G401 (cell line): ENCODE data around the gene TIMP3. TPM values are rescaled to one million over a fixed set of nuclear protein-coding genes. Genes with fewer than 3 reads are reported as not detected.

Experiments used
- DNase-seq: peaks from one replicate; pipeline ENCODE4 v3.0.0-alpha.2; 2015; ENCODE audit warnings: low spot score
- in situ Hi-C: cut with HindIII; loops from 2 replicates; pipeline ENCODE4 v1.10.0; 2016; ENCODE audit warnings: low sequenced_read_pairs, mixed read lengths
- total RNA-seq: library from RNA; depleted of rRNA; stranded (reverse); fragments of >200 nt; shearing (Covaris generic); gene quantifications from 2 replicates; pipeline ENCODE4 v1.2.3, GENCODE V29; 2014

The TIMP3 gene
- total RNA-seq, 1 experiment from 2014 or later, result not detected

- no peak for DNase-seq
- in situ Hi-C loops, result no loop called here
These were observed 23.2 kb downstream of the TIMP3 start for GRCh38 chr22:32824531-32825312.

- in situ Hi-C loops, result no loop called here
- DNase-seq, result no peak
These were observed 25.0 kb downstream of the TIMP3 start for GRCh38 chr22:32826537-32826936.

GRCh38 chr22:32827049-32827602 lies 25.6 kb downstream of the TIMP3 start:
- in situ Hi-C loops, result no loop called here
- DNase-seq, result no peak

GRCh38 chr22:32828150-32828549 lies 26.6 kb downstream of the TIMP3 start:
- no peak for DNase-seq
- in situ Hi-C loops, result no loop called here

- no peak for DNase-seq
- in situ Hi-C loops, result no loop called here
These were observed 27.1 kb downstream of the TIMP3 start for GRCh38 chr22:32828561-32828960.

GRCh38 chr22:32829451-32829851 lies 27.9 kb downstream of the TIMP3 start:
- no peak for DNase-seq
- in situ Hi-C loops, result no loop called here

GRCh38 chr22:32830473-32830872 lies 29.0 kb downstream of the TIMP3 start:
- in situ Hi-C loops, result loop anchor here (10.0 kb wide), 1 partner anchor 54 kb away; no protein-coding TSS in a partner anchor
- DNase-seq, result no peak

GRCh38 chr22:32830957-32831356 lies 29.5 kb downstream of the TIMP3 start:
- DNase-seq, result no peak
- in situ Hi-C loops, result loop anchor here (10.0 kb wide), 1 partner anchor 54 kb away; no protein-coding TSS in a partner anchor

GRCh38 chr22:32831584-32831983 lies 30.1 kb downstream of the TIMP3 start:
- in situ Hi-C loops, result loop anchor here (10.0 kb wide), 1 partner anchor 53 kb away; no protein-coding TSS in a partner anchor
- DNase-seq, result no peak

- in situ Hi-C loops, result loop anchor here (10.0 kb wide), 1 partner anchor 53 kb away; no protein-coding TSS in a partner anchor
- DNase-seq, result no peak
These were observed 30.7 kb downstream of the TIMP3 start for GRCh38 chr22:32832174-32832573.

GRCh38 chr22:32836280-32837123 lies 35.0 kb downstream of the TIMP3 start:
- DNase-seq, result no peak

GRCh38 chr22:32837142-32837541 lies 35.6 kb downstream of the TIMP3 start:
- in situ Hi-C loops, result loop anchor here (10.0 kb wide), 1 partner anchor 48 kb away; no protein-coding TSS in a partner anchor
- DNase-seq, result no peak

More at GRCh38 chr22:32836280-32837123, 35.0 kb downstream of the TIMP3 start:
- in situ Hi-C loops, result loop anchor here (10.0 kb wide), 1 partner anchor 48 kb away; no protein-coding TSS in a partner anchor

GRCh38 chr22:32837803-32838202 lies 36.3 kb downstream of the TIMP3 start:
- in situ Hi-C loops, result loop anchor here (10.0 kb wide), 1 partner anchor 47 kb away; no protein-coding TSS in a partner anchor
- DNase-seq, result no peak

- in situ Hi-C loops, result loop anchor here (10.0 kb wide), 1 partner anchor 45 kb away; no protein-coding TSS in a partner anchor
- no peak for DNase-seq
These were observed 38.5 kb downstream of the TIMP3 start for GRCh38 chr22:32839831-32840584.

- no peak for DNase-seq
- in situ Hi-C loops, result no loop called here
These were observed 39.7 kb downstream of the TIMP3 start for GRCh38 chr22:32841175-32841574.

GRCh38 chr22:32842486-32842885 lies 41.0 kb downstream of the TIMP3 start:
- DNase-seq, result no peak
- in situ Hi-C loops, result no loop called here

- in situ Hi-C loops, result no loop called here
- DNase-seq, result no peak
These were observed 41.8 kb downstream of the TIMP3 start for GRCh38 chr22:32843300-32843699.

GRCh38 chr22:32844251-32844650 lies 42.7 kb downstream of the TIMP3 start:
- in situ Hi-C loops, result no loop called here
- no peak for DNase-seq
